Erythroblast (primary cell): ENCODE measurements around the gene AMN1.
"Not testable (repeated sequence)": the region's sequence is repeated elsewhere in the genome, so short reads cannot be mapped to it uniquely, and the experiment has no call there.

ENCODE experiments used
- DNase-seq, 2 experiments: peaks; one replicate each; lab custom pipeline; 2025; lab: John Stamatoyannopoulos, UW
- GATA1 ChIP-seq: IDR thresholded peaks from 2 replicates; pipeline ENCODE4 v1.6.1; 2011; ENCODE audit warnings: low read depth, mild to moderate bottlenecking, control low read depth, low read length, moderate library complexity
- POLR2A ChIP-seq: IDR thresholded peaks from 2 replicates; pipeline ENCODE4 v1.6.1; 2011; ENCODE audit warnings: mild to moderate bottlenecking, low read length

AMN1 gene

GRCh38 chr12:31682136-31682962 lies 46.5 kb downstream of the AMN1 start:
- TF ChIP-seq POLR2A (no peak), GATA1 (no peak)
- peak; percentile 79 to 83 for DNase-seq

- TF ChIP-seq GATA1 = no peak
- no peak for TF ChIP-seq POLR2A
- no peak for DNase-seq
Observed at GRCh38 chr12:31672521-31672920, 56.3 kb downstream of the AMN1 start.

GRCh38 chr12:31669582-31669981 lies 59.2 kb downstream of the AMN1 start:
- DNase-seq = not testable (repeated sequence)

GRCh38 chr12:31669020-31669419 lies 59.8 kb downstream of the AMN1 start:
- TF ChIP-seq GATA1 (no peak), POLR2A (no peak)
- DNase-seq = no peak

DNA sequence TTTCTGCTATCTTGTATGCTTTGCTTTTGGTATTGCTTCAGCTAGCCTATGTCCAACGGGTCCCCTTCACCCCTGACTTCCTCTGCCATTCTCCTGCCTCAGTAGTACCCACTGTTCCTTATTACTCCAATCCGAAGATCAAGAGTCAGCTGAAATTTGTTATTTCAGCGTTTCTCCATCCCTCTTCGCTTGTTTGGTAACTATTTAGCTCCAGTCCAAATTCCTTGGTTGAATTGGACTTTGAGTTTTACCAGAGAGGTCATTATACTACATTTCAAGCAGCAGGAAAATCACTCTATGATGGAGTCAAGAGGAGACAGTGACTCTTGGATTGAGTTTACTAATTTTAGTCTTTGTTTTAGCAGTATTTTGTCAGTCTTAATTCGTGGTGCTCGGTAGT lies 64.8 kb downstream of the AMN1 start:
- DNase-seq = no peak

GRCh38 chr12:31663576-31663975 lies 65.2 kb downstream of the AMN1 start:
- DNase-seq = no peak
- no peak for TF ChIP-seq POLR2A
- TF ChIP-seq GATA1 = no peak

More for the DNA sequence above, 64.8 kb downstream of the AMN1 start:
- no peak for TF ChIP-seq POLR2A
- no peak for TF ChIP-seq GATA1

GRCh38 chr12:31662176-31662849 lies 66.5 kb downstream of the AMN1 start:
- TF ChIP-seq GATA1 (no peak), POLR2A (no peak)
- DNase-seq = no peak

- DNase-seq = peak; percentile 93
- TF ChIP-seq GATA1 (no peak), POLR2A (peak; percentile 85)
Observed at GRCh38 chr12:31659087-31659942, 69.5 kb downstream of the AMN1 start, which contains the start of gene ETFBKMT. Gene ETFBKMT, plus strand, starts transcription at chr12:31659688. Its CDS starts 2,266 bp downstream, at chr12:31661954.

DNA sequence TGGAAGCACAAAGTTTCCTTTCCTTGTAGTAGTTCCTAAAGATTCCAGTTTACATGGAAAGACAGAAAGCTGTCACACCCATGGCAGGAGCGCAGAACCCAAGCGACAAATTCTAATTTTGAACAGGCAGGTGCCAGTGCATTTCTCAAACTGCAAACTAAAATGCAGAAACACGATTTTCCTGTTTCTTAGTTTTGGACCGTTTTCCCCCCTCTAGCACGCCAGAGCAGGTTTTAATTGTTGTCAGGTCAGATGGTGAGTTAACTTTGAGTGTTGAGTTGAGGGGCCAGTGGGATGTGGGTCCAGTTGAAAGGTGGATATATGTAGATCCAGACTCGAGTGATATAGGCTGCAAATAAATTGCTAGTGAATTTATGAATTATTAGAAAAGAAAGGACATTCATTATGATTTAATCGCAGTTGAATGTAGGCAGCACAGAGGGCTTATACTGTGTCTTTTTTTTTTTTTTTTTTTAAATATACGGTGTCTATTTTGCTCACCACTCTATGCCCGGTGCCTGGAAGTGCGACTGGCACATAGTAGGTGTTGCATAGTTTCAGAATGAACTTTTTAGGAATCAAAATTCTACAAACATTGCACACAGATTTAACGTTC lies 70.2 kb downstream of the AMN1 start:
- no peak for DNase-seq
- no peak for TF ChIP-seq GATA1
- no peak for TF ChIP-seq POLR2A

DNA sequence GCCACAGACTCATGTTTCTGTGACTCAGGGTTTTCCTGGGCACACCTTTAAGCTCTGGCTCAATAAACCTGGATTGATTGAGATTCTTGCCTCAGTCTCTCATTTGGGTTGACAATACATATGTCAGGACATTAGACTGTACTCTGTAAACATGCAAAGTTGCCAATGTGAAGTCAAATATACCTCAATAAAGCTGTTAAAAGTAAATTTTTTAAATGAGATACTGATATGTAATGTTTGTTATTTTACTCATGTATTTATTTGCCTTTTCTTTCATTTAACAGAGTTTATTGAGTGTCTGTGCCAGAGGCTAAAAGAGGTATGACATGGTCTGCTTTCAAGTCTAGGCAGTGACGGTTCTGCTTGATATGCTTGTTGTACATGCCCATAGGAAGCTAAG lies 73.0 kb downstream of the AMN1 start:
- DNase-seq = no peak
- no peak for TF ChIP-seq GATA1
- TF ChIP-seq POLR2A = no peak

GRCh38 chr12:31655208-31655607 lies 73.6 kb downstream of the AMN1 start:
- no peak for DNase-seq
- TF ChIP-seq GATA1 (no peak), POLR2A (no peak)

GRCh38 chr12:31651893-31652521 lies 76.8 kb downstream of the AMN1 start:
- TF ChIP-seq POLR2A = no peak
- no peak for TF ChIP-seq GATA1

GRCh38 chr12:31650918-31651317 lies 77.9 kb downstream of the AMN1 start:
- no peak for DNase-seq
- TF ChIP-seq POLR2A (no peak), GATA1 (no peak)

More at GRCh38 chr12:31651893-31652521, 76.8 kb downstream of the AMN1 start:
- no peak for DNase-seq

DNA sequence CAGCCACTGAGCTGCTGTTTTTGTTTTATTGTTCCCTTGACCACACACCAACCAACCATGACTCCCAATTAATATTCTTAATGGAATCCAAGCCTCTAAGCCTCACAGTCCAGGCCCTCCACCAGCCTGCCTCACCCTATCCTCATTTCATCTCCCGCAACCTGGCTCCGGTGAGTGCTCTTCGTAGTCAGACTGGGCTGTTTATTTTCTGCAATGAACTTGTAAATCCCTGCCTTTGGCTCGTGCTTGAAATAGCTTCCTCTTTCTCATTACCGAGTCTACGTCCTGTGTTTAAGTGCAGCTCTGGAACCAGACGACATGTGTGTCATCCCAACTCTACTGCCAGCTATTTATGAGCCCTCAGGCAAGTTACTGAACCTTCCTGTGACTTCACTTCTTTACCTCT lies 81.7 kb downstream of the AMN1 start:
- no peak for DNase-seq
- no peak for TF ChIP-seq POLR2A
- no peak for TF ChIP-seq GATA1
